Measurements from ENCODE around the gene NELL1.

Gene NELL1

GRCh38 chr11:21121991-21122390, 452.6 kb downstream of the NELL1 start:
- no peak for DNase-seq
- Histone ChIP-seq H3K4me1 (ENCODE audit: insufficient read depth, low read length) (no peaks in the 10 kb centered on the region), H2AFZ (ENCODE audit: low read depth, low read length) (no peak overlapping the region), H4K20me1 (ENCODE audit: insufficient read depth, low read length) (no peaks in the 10 kb centered on the region), H3K27me3 (ENCODE audit: insufficient read depth, low read length, poor library complexity) (no peaks in the 10 kb centered on the region), H3K79me2 (ENCODE audit: insufficient read depth, low read length) (no peaks in the 10 kb centered on the region), H3K9me3 (ENCODE audit: insufficient read depth, low read length, severe bottlenecking) (no peaks in the 10 kb centered on the region), H3K27ac (ENCODE audit: low read length) (no peak overlapping the region), H3K4me3 (ENCODE audit: low read depth in 1 of 2, low read length in 2 of 2) (no peak overlapping the region), H3K4me2 (ENCODE audit: insufficient read depth, low read length) (no peak overlapping the region), H3K36me3 (ENCODE audit: insufficient read depth, low read length) (no peaks in the 10 kb centered on the region), H3K9ac (ENCODE audit: low read depth, low read length) (no peak overlapping the region)
- no peak for TF ChIP-seq CTCF (IDR thresholded peaks at IDR 0.05; ENCODE audit: borderline replicate concordance, extremely low read depth, low read length, poor library complexity, severe bottlenecking)
- TF ChIP-seq EZH2 (IDR thresholded peaks at IDR 0.05; ENCODE audit: borderline replicate concordance, low read depth, low read length, severe bottlenecking) = no peak
- ATAC-seq (ENCODE audit: insufficient read depth, low read depth) = no peak

GRCh38 chr11:21122523-21122922, 453.1 kb downstream of the NELL1 start:
- no peaks in the 10 kb centered on the region for H3K36me3 ChIP-seq (ENCODE audit: insufficient read depth, low read length)
- no peak overlapping the region for H2AFZ ChIP-seq (ENCODE audit: low read depth, low read length)
- no peaks in the 10 kb centered on the region for H3K79me2 ChIP-seq (ENCODE audit: insufficient read depth, low read length)
- H3K9me3 ChIP-seq (ENCODE audit: insufficient read depth, low read length, severe bottlenecking) = no peaks in the 10 kb centered on the region
- DNase-seq = no peak
- no peak for TF ChIP-seq EZH2 (IDR thresholded peaks at IDR 0.05; ENCODE audit: borderline replicate concordance, low read depth, low read length, severe bottlenecking)
- no peak for TF ChIP-seq CTCF (IDR thresholded peaks at IDR 0.05; ENCODE audit: borderline replicate concordance, extremely low read depth, low read length, poor library complexity, severe bottlenecking)
- no peaks in the 10 kb centered on the region for H4K20me1 ChIP-seq (ENCODE audit: insufficient read depth, low read length)
- H3K27me3 ChIP-seq (ENCODE audit: insufficient read depth, low read length, poor library complexity) = no peaks in the 10 kb centered on the region
- H3K4me3 ChIP-seq (ENCODE audit: low read depth in 1 of 2, low read length in 2 of 2) = no peak overlapping the region
- H3K4me2 ChIP-seq (ENCODE audit: insufficient read depth, low read length) = no peak overlapping the region
- H3K27ac ChIP-seq (ENCODE audit: low read length) = no peak overlapping the region
- ATAC-seq (ENCODE audit: insufficient read depth, low read depth) = no peak
- H3K9ac ChIP-seq (ENCODE audit: low read depth, low read length) = no peak overlapping the region
- no peaks in the 10 kb centered on the region for H3K4me1 ChIP-seq (ENCODE audit: insufficient read depth, low read length)

GRCh38 chr11:21132146-21132720, 462.8 kb downstream of the NELL1 start:
- H3K36me3 ChIP-seq (ENCODE audit: insufficient read depth, low read length) = no peaks in the 10 kb centered on the region
- H2AFZ ChIP-seq (ENCODE audit: low read depth, low read length) = no peak overlapping the region

More at GRCh38 chr11:21132146-21132720, 462.8 kb downstream of the NELL1 start:
- no peak overlapping the region for H3K4me2 ChIP-seq (ENCODE audit: insufficient read depth, low read length)
- no peaks in the 10 kb centered on the region for H3K4me1 ChIP-seq (ENCODE audit: insufficient read depth, low read length)
- H3K4me3 ChIP-seq (ENCODE audit: low read depth in 1 of 2, low read length in 2 of 2) = no peak overlapping the region
- TF ChIP-seq EZH2 (IDR thresholded peaks at IDR 0.05; ENCODE audit: borderline replicate concordance, low read depth, low read length, severe bottlenecking) = no peak
- TF ChIP-seq CTCF (IDR thresholded peaks at IDR 0.05; ENCODE audit: borderline replicate concordance, extremely low read depth, low read length, poor library complexity, severe bottlenecking) = no peak
- no peak overlapping the region for H3K9ac ChIP-seq (ENCODE audit: low read depth, low read length)
- H4K20me1 ChIP-seq (ENCODE audit: insufficient read depth, low read length) = no peaks in the 10 kb centered on the region
- DNase-seq = no peak
- H3K79me2 ChIP-seq (ENCODE audit: insufficient read depth, low read length) = no peaks in the 10 kb centered on the region
- H3K27ac ChIP-seq (ENCODE audit: low read length) = no peak overlapping the region
- no peaks in the 10 kb centered on the region for H3K9me3 ChIP-seq (ENCODE audit: insufficient read depth, low read length, severe bottlenecking)
- H3K27me3 ChIP-seq (ENCODE audit: insufficient read depth, low read length, poor library complexity) = no peaks in the 10 kb centered on the region
- no peak for ATAC-seq (ENCODE audit: insufficient read depth, low read depth)
